Heart left ventricle (tissue), 13 donors: ENCODE results near the gene ADGRD1.

Experiments
- CTCF ChIP-seq, 12 donors: fragments of 200-600 bp; sonication (generic) in 4 of 12; IDR thresholded peaks; one replicate each; pipeline versions ENCODE4 v1.5.0 to v1.8.0; 2018 to 2022; ENCODE audit warnings: antibody characterized with exemption in 12 of 12, mild to moderate bottlenecking in 5 of 12
- POLR2A ChIP-seq, 2 donors: fragments of 450-650 bp; IDR thresholded peaks; one replicate each; pipeline ENCODE4 v1.6.1; 2017; ENCODE audit warnings: antibody characterized with exemption in 2 of 2, mild to moderate bottlenecking in 2 of 2, moderate library complexity in 2 of 2
- donor health status: ischemic (EF 13 %, LVEDD 7.1; RV severe dilation, severe dysfunction).
- donor health status: DM: no; HTN: yes; CAD: no.
- donor health status: DM: no; HTN: no; CAD: no.
- donor health status: ischemic (EF 25% LVEDD 6.9; RV normal size, moderate dysfunction).
- donor health status: ischemic (EF 25% LVEDD 5.7; RV mildly dilated, moderate dysfunction).
- donor health status: ischemic (EF 35%, LVEDD 5.7; RV mildly dilated, moderate dysfunction).
- donor health status: nonischemic (EF 11% LVEDD 7.7; RV severe dilation, severe dysfunction).
- donor health status: DM: yes; HTN: yes; CAD: no.
- donor health status: PGD.
- donor health status: ischemic (EF 29% LVEDD 5.4; RV normal size, mild dysfunction).
- donor health status: nonischemic (EF 23%, LVEDD 6.1; RV moderate dilation, normal function).

- TF ChIP-seq CTCF (IDR thresholded peaks at IDR 0.05) (no peak), POLR2A (IDR thresholded peaks at IDR 0.05) (no peak)
These were observed 222.6 kb downstream of the ADGRD1 start for GRCh38 chr12:131176266-131176665.
